GM08714 (cell line): Measurements from ENCODE around the gene ZMAT5.
"Not testable (repeated sequence)": the region's sequence is repeated elsewhere in the genome, so short reads cannot be mapped to it uniquely, and the experiment has no call there.

ENCODE experiments used
- H3K4me3 ChIP-seq: fragments of 200-500 bp; sonication (Bioruptor generic); 2 replicates; pipeline ENCODE4 v1.5.1; 2014; ENCODE audit warnings: mild to moderate bottlenecking, low read length, inconsistent platforms
- ZNF274 ChIP-seq: IDR thresholded peaks from 2 replicates; pipeline ENCODE4 v1.6.1; 2012; ENCODE audit warnings: mild to moderate bottlenecking, low read depth, low read length

ZMAT5 gene

DNA sequence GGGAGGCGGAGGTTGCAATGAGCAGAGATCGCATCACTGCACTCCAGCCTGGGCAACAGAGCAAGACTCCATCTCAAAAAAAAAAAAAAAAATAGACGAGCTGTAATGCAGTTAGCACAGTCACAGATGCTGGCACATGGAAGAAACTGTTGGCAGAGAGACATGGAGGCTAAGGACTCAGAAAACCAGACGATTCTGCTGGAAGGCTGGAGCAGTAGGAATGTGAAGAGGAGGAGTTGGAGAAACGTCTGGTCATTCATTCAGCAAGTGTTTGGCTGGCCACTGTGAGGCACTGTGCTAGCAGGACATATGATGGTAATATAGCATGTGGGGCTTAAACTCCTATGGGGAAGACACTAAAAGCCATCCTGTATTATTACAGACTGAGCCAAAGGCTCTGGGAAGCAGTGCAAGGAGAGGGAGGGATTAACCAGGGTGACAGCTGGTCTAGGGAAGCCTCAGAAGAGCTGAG is 5.4 kb upstream of the ZMAT5 start:
- no peak for TF ChIP-seq ZNF274
- H3K4me3 ChIP-seq, result no peak overlapping the region

- H3K4me3 ChIP-seq, result no peak overlapping the region
- no peak for TF ChIP-seq ZNF274
Observed at GRCh38 chr22:29769723-29770321, 3.0 kb upstream of the ZMAT5 start.

- H3K4me3 ChIP-seq, result peak overlapping the region; percentile 92
Observed at GRCh38 chr22:29768052-29768693, 1.4 kb upstream of the ZMAT5 start.

DNA sequence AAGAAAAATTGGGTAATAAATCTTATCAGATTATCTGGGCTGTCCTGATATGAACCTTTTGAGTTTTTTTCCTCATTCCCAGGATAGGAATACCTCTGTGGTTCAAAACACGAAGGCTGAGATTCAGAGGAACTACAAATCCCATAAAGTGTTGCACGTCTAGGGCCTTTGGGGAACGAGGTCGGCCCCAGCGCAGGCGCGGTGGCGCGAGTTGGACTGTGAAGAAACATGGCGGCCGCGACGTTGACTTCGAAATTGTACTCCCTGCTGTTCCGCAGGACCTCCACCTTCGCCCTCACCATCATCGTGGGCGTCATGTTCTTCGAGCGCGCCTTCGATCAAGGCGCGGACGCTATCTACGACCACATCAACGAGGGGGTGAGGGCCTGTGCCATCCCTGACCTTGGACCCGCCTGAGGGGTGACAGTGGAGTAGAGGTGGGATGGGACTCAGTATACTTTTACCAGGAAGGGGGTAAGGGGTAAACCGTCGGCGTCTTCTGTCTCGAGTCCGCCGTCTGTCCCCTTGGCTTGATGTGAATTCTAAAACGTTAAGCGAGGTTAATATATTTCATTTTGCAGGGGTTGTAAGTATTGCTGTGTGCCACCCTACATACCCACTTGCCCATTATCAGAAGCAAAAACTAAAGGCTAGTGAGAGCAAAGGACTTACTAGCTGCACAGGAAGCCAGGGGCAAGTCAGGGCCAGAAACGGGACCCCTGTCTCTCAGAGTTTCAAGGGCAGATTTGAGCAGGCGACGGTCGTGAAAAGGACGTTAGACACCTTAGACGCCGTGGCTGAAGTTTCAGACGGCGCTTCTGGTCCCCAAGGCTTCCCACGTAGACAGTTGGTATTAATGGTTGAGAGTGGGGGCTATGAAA is 604 bp upstream of the ZMAT5 start, which contains the start of gene UQCR10:
Gene UQCR10 (plus strand): TSS at position 199 of the 881 bp plus-strand sequence. CDS start 30 bp downstream, at position 229.
- H3K4me3 ChIP-seq, result peak within 1 kb of the TSS; percentile 92
- TF ChIP-seq ZNF274, result no peak

More at GRCh38 chr22:29768052-29768693, 1.4 kb upstream of the ZMAT5 start:
- TF ChIP-seq ZNF274, result no peak

DNA sequence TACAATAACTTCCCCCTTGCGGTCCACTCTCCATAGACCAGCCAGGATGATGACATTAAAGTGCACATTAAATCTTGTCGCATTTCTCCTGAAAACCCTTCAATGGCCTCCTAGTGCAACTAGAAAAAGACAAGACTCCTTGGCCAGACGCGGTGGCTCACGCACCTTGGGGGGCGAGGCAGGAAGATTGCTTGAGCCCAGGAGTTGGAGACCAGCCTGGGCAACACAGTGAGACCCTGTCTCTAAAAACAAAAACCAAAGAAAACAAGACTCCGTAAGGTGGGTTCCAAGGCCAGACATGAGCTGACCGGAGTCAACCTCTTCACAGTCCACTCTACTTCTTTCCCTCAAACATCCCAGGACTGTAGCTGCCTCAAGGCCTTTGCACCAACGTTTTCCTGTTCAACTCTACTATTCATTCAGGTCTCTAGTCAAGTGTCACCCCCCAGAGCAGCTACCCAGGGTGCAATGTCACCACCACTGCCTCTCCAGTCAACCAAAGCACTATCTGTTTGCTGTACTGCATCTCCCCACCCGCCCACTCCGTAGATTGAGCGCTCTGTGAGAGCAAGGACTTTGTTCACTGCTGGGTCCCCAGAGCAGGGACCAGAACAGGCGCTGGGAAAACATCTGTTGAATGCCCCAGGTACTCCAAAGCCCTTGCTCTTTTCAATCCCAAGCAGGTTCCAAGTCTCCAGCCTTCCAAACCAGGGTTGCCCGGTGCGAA is 739 bp downstream of the ZMAT5 start:
- H3K4me3 ChIP-seq, result peak overlapping the region; percentile 74
- no peak for TF ChIP-seq ZNF274

DNA sequence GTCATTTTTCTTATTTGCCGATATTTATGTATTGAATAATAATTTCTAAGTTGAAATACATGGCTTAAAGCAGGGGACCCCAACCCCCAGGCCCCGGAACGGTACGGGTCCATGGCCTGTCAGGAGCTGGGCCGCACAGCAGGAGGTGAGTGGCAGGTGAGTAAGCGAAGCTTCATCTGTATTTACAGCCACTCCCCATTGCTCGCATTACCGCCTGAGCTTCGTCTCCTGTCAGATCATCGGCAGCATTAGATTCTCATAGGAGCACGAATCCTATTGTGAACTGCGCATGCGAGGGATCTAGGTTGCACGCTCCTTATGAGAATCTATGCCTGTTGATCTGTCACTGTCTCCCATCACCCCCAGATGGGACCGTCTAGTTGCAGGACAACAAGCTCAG is 4.5 kb downstream of the ZMAT5 start:
- TF ChIP-seq ZNF274, result no peak
- no peak overlapping the region for H3K4me3 ChIP-seq

GRCh38 chr22:29758959-29759358 is 7.8 kb downstream of the ZMAT5 start:
- TF ChIP-seq ZNF274, result no peak
- no peak overlapping the region for H3K4me3 ChIP-seq

DNA sequence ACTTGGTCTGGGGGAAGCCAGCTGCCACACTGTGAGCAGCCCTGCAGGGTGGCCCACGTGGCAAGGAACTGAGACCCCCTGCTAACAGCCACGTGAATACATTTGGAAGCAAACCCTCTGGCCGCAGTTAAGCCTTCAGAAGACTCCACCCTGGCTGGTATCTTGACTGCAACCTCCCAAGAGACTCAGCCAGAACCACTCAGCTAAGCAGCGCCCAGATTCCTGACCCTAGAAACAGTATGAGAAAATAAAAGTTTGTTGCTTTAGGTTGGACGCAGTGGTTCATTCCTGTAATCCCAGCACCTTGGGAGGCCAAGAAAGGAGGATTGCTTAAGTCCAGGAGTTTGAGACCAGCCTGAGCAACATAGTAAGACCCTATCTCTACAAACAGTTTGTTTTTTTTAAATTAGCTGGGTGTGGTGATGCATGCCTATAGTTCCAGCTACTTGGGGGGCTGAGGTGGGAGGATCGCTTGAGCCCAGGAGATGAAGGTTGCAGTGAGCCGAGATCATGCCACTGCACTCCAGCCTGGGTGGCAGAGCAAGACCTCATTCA is 8.7 kb downstream of the ZMAT5 start:
- TF ChIP-seq ZNF274, result no peak
- H3K4me3 ChIP-seq, result no peak overlapping the region

GRCh38 chr22:29757096-29757495 is 9.7 kb downstream of the ZMAT5 start:
- H3K4me3 ChIP-seq, result no peak overlapping the region

DNA sequence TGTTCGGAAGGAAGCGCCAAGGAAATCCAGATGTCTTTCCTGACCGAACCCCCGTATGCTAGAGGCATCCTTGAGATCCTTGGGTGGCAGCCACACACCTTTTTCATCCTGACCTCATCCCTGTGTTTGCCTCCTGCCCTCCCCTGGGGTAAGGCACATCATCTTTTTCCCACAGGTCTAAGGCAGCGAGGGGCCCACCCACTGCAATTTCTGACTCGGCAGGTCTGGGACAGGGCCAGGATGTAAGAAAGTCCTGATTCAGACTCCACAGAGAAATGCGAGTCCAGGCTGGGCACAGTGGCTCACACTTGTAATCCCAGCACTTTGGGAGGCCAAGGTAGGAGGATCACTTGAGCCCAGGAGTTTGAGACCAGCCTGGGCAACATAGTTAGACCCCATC is 10.5 kb downstream of the ZMAT5 start:
- no peak for TF ChIP-seq ZNF274
- H3K4me3 ChIP-seq, result no peak overlapping the region

More at GRCh38 chr22:29757096-29757495, 9.7 kb downstream of the ZMAT5 start:
- no peak for TF ChIP-seq ZNF274

- no peak overlapping the region for H3K4me3 ChIP-seq
- TF ChIP-seq ZNF274, result no peak
Observed at GRCh38 chr22:29755889-29756288, 10.9 kb downstream of the ZMAT5 start.

DNA sequence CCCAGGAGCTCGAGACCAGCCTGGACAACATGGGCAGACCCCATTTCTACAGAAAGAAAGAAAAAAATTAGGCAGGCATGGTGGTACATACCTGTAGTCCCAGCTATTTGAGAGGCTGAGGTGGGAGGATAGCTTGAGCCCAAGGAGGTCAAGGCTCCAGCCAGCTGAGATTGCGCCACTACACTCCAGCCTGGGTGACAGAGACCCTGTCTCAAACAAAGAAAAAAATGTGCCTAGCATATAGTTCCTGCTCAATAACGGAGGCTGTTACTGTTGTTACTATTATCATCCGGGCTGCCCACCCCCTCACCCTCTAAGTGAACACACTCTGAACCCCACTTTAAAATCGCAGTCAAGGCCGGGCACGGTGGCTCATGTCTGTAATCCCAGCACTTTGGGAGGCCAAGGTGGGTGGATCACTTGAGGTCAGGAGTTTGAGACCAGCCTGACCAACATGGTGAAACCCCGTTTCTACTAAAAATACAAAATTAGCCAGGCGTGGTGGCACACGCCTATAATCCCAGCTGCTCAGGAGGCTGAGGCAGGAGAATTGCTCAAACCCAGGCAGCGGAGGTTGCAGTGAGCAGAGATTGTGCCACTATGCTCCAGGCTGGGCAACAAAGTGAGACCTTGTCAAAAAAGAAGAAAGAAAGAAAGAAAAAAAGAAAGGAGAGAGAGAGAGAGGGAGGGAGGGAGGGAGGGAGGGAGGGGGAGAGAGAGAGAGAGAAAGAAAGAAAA is 12.0 kb downstream of the ZMAT5 start:
- H3K4me3 ChIP-seq, result not testable (repeated sequence)
